CD4-positive, alpha-beta T cell treated with Interleukin-15 for 4 hours (primary cell): ENCODE results near the gene TCTN1.
A peak's percentile ranks its signal among the peaks of the same experiment; 100 is the strongest.
"Not testable (repeated sequence)": the region's sequence is repeated elsewhere in the genome, so short reads cannot be mapped to it uniquely, and the experiment has no call there.

Source experiments
- DNase-seq: peaks from one replicate; pipeline ENCODE4 v3.0.0-alpha.2; 2020; ENCODE audit warnings: low spot score

Gene TCTN1

GRCh38 chr12:110585231-110585799 lies 28.6 kb upstream of the TCTN1 start:
- DNase-seq = peak; percentile 64

GRCh38 chr12:110587102-110587501 lies 26.8 kb upstream of the TCTN1 start:
- DNase-seq = not testable (repeated sequence)

GRCh38 chr12:110590059-110590458 lies 23.9 kb upstream of the TCTN1 start:
- DNase-seq = no peak

GRCh38 chr12:110590806-110591326 lies 23.1 kb upstream of the TCTN1 start:
- peak; percentile 72 for DNase-seq

GRCh38 chr12:110591451-110592051 lies 22.4 kb upstream of the TCTN1 start:
- DNase-seq = no peak

GRCh38 chr12:110592078-110592477 lies 21.9 kb upstream of the TCTN1 start:
- DNase-seq = no peak

- not testable (repeated sequence) for DNase-seq
These were observed 21.0 kb upstream of the TCTN1 start for GRCh38 chr12:110592919-110593318.

GRCh38 chr12:110597885-110598284 lies 16.0 kb upstream of the TCTN1 start:
- no peak for DNase-seq

GRCh38 chr12:110599334-110599733 lies 14.6 kb upstream of the TCTN1 start:
- no peak for DNase-seq

- peak; percentile 69 for DNase-seq
These were observed 13.7 kb upstream of the TCTN1 start for GRCh38 chr12:110600254-110600653.

GRCh38 chr12:110602085-110602814 lies 11.7 kb upstream of the TCTN1 start:
- peak; percentile 73 for DNase-seq

- DNase-seq = no peak
These were observed 7.7 kb upstream of the TCTN1 start for GRCh38 chr12:110606253-110606611.

GRCh38 chr12:110613071-110613770 lies 708 bp upstream of the TCTN1 start:
- DNase-seq = no peak

- DNase-seq = no peak
These were observed 1.2 kb downstream of the TCTN1 start for GRCh38 chr12:110615171-110615570.

- DNase-seq = no peak
These were observed 2.7 kb downstream of the TCTN1 start for GRCh38 chr12:110616471-110617115.

- no peak for DNase-seq
These were observed 5.6 kb downstream of the TCTN1 start for GRCh38 chr12:110619534-110619953.

GRCh38 chr12:110622582-110622981 lies 8.7 kb downstream of the TCTN1 start:
- DNase-seq = no peak

- DNase-seq = no peak
These were observed 13.7 kb downstream of the TCTN1 start for GRCh38 chr12:110627500-110628195.

GRCh38 chr12:110635055-110635454 lies 21.1 kb downstream of the TCTN1 start:
- DNase-seq = no peak

- no peak for DNase-seq
These were observed 22.6 kb downstream of the TCTN1 start for GRCh38 chr12:110636516-110636915.

- DNase-seq = no peak
These were observed 24.0 kb downstream of the TCTN1 start for GRCh38 chr12:110637869-110638441.
